GM10266 (cell line): ENCODE measurements around the gene DLGAP1.

Source experiments
- DNase-seq: peaks from one replicate; pipeline ENCODE4 v3.0.0; 2012; ENCODE audit errors: extremely low spot score
- TF ChIP-seq, protein P1 (sequence below): IDR thresholded peaks from 2 replicates; pipeline ENCODE4 v1.5.1; 2012; ENCODE audit warnings: mild to moderate bottlenecking, low read depth; ENCODE audit not compliant: control insufficient read depth, insufficient read depth; ENCODE audit errors: missing control alignments

Gene DLGAP1

DNA sequence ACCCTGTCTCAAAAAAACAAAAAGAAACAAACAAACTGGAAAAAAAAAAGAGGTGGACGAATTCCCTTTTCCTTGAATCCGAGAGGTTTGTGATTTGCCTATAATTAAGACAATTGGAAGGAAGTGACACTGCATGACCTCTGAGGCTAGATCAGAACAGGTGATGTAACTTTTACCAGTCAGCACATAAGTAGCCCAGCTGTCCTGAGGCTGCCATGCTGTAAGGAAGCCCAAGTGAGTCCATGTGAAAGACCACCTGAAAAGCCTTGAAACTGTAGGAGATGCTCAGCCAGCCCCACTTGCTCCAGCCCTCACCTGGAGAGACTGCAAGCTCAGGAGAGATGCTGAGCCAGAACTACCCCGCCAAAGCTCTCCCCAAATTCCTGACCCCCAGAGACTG lies 838.4 kb downstream of the DLGAP1 start:
- DNase-seq, result no peak
- TF ChIP-seq, protein P1, sequence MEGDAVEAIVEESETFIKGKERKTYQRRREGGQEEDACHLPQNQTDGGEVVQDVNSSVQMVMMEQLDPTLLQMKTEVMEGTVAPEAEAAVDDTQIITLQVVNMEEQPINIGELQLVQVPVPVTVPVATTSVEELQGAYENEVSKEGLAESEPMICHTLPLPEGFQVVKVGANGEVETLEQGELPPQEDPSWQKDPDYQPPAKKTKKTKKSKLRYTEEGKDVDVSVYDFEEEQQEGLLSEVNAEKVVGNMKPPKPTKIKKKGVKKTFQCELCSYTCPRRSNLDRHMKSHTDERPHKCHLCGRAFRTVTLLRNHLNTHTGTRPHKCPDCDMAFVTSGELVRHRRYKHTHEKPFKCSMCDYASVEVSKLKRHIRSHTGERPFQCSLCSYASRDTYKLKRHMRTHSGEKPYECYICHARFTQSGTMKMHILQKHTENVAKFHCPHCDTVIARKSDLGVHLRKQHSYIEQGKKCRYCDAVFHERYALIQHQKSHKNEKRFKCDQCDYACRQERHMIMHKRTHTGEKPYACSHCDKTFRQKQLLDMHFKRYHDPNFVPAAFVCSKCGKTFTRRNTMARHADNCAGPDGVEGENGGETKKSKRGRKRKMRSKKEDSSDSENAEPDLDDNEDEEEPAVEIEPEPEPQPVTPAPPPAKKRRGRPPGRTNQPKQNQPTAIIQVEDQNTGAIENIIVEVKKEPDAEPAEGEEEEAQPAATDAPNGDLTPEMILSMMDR, result no peak

DNA sequence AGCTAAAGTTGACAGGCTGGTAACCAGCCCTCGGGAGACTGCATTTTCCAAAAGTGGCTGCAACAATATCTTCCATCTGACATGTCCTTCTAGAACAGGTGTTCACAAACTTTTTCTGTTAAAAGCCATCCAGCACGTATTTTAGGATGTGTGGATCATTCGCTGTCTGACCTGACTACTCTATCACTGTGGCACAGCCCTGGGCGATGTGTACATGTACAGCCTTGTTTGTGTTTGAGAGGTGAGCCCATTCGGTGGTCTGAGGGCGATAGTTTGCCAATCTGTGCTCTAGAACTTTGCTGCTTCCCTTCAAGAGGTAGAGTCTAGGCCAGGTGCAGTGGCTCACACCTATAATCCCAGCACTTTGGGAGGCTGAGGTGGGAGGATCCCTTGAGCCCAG lies 839.0 kb downstream of the DLGAP1 start:
- TF ChIP-seq, protein P1, result no peak

DNA sequence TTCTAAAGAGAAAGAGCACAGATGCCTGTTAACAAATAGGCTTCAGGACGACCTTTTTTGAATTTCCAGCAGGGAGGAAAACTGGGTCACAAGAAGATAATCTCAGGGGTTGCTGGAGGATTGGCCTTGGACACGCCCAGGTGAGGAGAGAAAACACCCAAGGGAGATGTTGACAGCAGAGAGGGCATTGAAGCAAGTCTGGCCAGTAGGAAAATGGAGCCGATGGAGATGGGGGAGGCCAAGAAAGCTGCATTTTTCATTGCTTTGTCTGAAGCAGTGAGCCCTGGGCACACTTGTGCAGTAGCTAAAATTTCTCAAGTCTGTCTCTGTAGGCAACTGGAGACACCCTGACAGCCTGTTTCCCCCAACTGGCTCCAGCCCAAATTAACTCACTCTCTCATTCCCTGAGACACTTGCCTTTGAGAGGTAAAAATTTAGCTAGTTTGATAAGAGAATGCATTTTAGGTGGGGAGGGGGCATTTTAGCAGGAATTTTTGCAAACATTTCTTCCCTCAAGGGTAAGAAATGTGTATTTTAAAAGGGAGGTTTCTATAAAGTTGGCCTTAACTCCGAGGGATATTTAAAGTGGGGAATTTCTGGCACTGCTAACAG lies 839.6 kb downstream of the DLGAP1 start:
- TF ChIP-seq, protein P1, result no peak

More for the DNA sequence above, 839.0 kb downstream of the DLGAP1 start:
- no peak for DNase-seq

DNA sequence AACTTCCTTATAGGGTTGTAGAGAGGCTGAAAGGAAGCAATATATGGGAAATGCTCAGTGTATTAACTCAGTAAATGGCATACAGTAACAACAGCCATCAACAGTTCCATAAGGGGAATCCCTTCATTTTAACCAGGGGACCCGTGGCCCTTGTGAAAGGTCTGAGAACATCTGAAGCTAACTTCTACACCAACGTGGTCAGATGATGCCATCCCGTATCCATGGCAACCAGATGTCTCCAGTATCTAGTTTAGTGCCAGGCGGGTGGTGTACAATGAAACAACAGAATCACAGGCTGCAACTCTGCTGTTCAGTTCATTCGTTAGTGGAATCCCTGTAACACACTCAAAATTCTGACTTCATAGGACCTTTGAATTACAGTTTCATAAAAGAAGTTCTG lies 842.8 kb downstream of the DLGAP1 start:
- TF ChIP-seq, protein P1, result no peak
- no peak for DNase-seq

More for the DNA sequence above, 839.6 kb downstream of the DLGAP1 start:
- DNase-seq, result no peak

DNA sequence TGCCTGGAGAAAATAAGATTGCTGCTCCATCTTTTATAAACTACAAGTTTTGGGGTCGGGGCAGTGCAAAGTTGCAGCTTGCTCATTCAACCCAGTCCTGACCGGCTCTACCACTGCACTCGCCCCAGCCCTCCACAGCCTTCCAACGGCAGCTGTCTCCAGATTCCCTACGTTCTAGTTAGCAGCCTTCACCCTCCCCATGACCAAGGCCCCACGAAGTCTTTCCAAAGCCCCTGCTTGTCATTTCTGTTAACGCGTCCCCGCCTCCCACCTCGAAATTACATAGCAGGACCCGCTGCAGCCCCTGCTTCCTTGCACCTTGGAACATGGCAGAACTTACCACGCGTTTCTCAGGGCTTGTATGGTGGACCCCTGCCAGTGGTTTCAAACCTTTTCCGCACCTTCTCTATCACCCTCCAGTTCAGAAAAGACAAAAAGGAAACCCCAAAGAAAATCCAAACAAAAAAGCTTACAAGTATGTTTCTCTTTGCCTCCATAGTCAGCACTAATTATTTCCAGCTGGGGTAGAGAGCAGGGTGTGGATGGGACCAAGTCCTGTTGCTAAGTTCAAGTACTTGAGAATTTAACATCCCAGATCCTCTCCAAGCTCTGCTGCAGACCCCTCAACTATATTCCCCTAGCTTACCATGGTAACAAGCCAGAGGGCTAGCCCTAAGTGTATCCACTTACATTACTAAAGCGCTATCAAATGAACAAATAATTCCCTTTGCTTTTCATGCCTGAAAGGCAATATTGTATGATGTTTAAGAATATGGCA lies 843.6 kb downstream of the DLGAP1 start:
- no peak for DNase-seq
- TF ChIP-seq, protein P1, result no peak

DNA sequence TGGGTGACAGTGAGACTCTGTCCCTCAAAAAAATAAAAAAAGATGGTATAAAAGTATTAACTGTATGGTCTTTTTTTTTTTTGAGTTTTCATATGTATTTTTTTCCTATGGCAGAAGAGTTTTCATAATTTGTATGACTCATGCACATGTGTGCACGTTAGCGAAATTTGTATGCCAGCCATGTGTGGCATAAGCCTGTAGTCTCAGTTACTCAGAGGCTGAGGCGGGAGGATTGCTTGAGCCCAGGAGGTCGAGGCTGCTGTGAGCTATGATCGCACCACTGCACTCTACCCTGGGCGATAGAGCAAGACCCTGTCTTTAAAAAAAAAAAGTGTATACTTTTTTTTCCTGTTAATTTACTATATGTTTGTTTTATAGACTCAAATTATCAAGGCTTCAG lies 844.3 kb downstream of the DLGAP1 start:
- TF ChIP-seq, protein P1, result no peak
- no peak for DNase-seq

DNA sequence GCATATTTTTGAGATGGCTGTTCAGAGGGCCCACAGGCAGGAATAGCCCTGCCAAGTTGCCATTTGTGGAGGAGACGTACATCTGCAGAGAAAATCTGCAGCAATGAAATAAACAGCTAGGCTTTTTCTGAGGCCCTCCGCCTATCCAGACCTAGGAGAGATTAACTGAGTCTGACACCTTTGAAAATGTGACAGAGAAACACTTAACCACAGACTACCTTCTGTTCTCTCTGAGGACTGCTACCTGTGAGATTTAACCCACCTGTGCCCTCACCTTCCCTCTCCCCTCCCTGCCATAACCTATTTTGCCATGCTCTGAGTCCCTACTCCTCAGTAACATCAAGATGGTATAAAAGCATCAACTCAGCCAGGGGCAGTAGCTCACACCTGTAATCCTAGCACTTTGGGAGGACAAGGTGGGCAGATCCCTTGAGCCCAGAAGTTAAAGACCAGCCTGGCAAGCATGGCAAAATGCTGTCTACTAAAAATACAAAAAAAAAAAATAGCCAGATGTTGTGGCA lies 844.9 kb downstream of the DLGAP1 start:
- TF ChIP-seq, protein P1, result no peak
- DNase-seq, result no peak
